ENCODE results near the gene JAK1. TPM values are rescaled to one million over a fixed set of nuclear protein-coding genes. Genes with fewer than 3 reads are reported as not detected.

JAK1 gene
- total and polyA plus RNA-seq, 9 of the 15 experiments (the other 6 are each of a cell fraction or from before 2014, with no cell fraction given) = 9.7 to 44.1 (median 42.5) TPM

DNA sequence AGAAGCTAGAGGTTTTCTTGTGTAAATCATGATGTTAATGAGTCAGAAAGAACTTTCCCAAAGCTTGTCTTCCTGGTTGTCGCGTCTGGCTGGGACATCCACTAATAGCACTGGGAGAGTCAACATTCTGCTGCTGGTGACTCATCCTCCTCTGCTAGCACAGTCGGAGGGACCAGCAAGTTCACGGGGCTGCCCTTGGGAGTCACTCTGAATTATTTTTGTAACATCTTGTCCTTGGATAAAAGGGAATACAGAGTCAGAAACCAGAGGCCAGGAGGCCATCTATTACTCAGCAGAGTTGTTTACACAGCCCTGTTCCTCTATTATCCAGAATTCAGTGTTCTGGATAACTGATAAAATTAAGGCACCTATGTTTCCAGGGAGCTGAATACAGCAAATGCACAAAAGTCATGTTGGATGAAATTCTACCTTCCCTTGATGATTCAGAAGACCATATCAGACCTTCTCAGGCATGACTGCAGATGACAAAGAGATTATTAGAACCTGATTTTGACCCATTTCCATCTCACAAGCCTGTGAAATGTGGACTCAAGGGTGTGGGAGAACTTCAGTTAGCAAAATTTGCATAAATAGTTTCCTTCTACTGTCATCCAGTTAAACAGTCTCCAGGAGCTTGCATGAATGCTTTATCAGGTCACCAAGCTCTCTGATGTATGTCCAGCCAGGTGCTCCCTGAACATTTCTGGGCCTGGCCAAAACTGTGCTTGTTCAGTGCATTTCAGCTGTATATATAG, 68.1 kb downstream of the JAK1 start (continued):
- TF ChIP-seq SMAD4 (CRISPR knock-in tag; conservative IDR thresholded peaks at IDR 0.05) (peak; percentile 51), HDAC1 (IDR thresholded peaks at IDR 0.05) (peak in 1 of 2 experiments; percentile 68; a peak in 2 of 4 replicates), HEY1 (CRISPR knock-in tag; IDR thresholded peaks at IDR 0.05; ENCODE audit: borderline replicate concordance) (0 out of 2 replicates have a peak, but pooled peaks have one; percentile 12), MNT (conservative IDR thresholded peaks at IDR 0.05) (peak in 1 of 2 experiments; percentile 46; a peak in 3 of 4 replicates), NUFIP1 (IDR thresholded peaks at IDR 0.05; ENCODE audit: partially characterized antibody) (no peak), GATA2 (CRISPR knock-in tag; IDR thresholded peaks at IDR 0.05) (no peak; the same call in 1 of the 2 replicates), SAFB2 (IDR thresholded peaks at IDR 0.05; ENCODE audit: borderline replicate concordance, low read depth, low read length, severe bottlenecking) (no peak), DACH1 (IDR thresholded peaks at IDR 0.05; ENCODE audit: partially characterized antibody) (no peak), HMBOX1 (IDR thresholded peaks at IDR 0.05) (peak; percentile 60; the same call in 1 of the 2 replicates), ETV1 (tag; conservative IDR thresholded peaks at IDR 0.05; ENCODE audit: low read depth) (no peak), RBM17 (IDR thresholded peaks at IDR 0.05; ENCODE audit: borderline replicate concordance, low read depth, low read length) (no peak), E2F3 (CRISPR knock-in tag; IDR thresholded peaks at IDR 0.05) (no peak), SMARCA4 (IDR thresholded peaks at IDR 0.05) (peak; percentile 92), FOXJ2 (tag; IDR thresholded peaks at IDR 0.05) (peak; percentile 52; the same call in 1 of the 2 replicates), RAD21 (CRISPR knock-in tag; conservative IDR thresholded peaks at IDR 0.05 in 1 of 2, IDR thresholded peaks at IDR 0.05 in 1 of 2) (0 out of 4 replicates have a peak, but pooled peaks of 1 of the 2 experiments have one; percentile 10), FOXK2 (conservative IDR thresholded peaks at IDR 0.05 in 1 of 2, IDR thresholded peaks at IDR 0.05 in 1 of 2; ENCODE audit: low read depth in 2 of 2) (peak; percentile 81 to 85)
- TF ChIP-seq, protein P1, sequence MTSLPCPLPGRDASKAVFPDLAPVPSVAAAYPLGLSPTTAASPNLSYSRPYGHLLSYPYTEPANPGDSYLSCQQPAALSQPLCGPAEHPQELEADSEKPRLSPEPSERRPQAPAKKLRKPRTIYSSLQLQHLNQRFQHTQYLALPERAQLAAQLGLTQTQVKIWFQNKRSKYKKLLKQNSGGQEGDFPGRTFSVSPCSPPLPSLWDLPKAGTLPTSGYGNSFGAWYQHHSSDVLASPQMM (CRISPR knock-in tag; IDR thresholded peaks at IDR 0.05) = no peak
- TF ChIP-seq, protein P2, sequence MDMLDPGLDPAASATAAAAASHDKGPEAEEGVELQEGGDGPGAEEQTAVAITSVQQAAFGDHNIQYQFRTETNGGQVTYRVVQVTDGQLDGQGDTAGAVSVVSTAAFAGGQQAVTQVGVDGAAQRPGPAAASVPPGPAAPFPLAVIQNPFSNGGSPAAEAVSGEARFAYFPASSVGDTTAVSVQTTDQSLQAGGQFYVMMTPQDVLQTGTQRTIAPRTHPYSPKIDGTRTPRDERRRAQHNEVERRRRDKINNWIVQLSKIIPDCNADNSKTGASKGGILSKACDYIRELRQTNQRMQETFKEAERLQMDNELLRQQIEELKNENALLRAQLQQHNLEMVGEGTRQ (CRISPR knock-in tag; IDR thresholded peaks at IDR 0.05) = no peak
- TF ChIP-seq, protein P3, sequence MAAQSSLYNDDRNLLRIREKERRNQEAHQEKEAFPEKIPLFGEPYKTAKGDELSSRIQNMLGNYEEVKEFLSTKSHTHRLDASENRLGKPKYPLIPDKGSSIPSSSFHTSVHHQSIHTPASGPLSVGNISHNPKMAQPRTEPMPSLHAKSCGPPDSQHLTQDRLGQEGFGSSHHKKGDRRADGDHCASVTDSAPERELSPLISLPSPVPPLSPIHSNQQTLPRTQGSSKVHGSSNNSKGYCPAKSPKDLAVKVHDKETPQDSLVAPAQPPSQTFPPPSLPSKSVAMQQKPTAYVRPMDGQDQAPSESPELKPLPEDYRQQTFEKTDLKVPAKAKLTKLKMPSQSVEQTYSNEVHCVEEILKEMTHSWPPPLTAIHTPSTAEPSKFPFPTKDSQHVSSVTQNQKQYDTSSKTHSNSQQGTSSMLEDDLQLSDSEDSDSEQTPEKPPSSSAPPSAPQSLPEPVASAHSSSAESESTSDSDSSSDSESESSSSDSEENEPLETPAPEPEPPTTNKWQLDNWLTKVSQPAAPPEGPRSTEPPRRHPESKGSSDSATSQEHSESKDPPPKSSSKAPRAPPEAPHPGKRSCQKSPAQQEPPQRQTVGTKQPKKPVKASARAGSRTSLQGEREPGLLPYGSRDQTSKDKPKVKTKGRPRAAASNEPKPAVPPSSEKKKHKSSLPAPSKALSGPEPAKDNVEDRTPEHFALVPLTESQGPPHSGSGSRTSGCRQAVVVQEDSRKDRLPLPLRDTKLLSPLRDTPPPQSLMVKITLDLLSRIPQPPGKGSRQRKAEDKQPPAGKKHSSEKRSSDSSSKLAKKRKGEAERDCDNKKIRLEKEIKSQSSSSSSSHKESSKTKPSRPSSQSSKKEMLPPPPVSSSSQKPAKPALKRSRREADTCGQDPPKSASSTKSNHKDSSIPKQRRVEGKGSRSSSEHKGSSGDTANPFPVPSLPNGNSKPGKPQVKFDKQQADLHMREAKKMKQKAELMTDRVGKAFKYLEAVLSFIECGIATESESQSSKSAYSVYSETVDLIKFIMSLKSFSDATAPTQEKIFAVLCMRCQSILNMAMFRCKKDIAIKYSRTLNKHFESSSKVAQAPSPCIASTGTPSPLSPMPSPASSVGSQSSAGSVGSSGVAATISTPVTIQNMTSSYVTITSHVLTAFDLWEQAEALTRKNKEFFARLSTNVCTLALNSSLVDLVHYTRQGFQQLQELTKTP (IDR thresholded peaks at IDR 0.05; ENCODE audit: low read depth in 1 of 2, partially characterized antibody in 2 of 2) = peak; percentile 54 to 86

Measured in K562 (cell line).